ENCODE measurements around the gene SUGCT.

SUGCT gene

DNA sequence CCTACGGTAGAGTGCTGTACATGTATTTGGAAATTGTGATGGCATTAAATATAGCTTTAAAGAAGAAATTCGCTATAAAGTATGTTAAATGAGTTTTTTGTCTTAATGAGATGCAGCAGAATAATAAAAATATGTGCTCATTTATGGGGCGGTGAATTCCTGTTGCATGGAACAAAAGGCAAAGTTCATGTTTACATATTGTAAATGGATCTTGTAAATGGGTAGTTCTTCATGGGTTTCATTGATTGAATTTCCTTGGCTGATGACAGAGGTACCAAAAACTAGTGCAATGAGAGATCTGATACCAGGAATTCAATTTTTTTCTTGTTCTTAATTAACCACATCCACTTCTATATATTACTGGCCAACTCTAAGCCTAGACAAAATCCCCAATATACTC lies 284.2 kb downstream of the SUGCT start:
- DNase-seq = no peak

GRCh38 chr7:40419806-40420205 lies 285.0 kb downstream of the SUGCT start:
- DNase-seq = no peak

- no peak for DNase-seq
These were observed 286.6 kb downstream of the SUGCT start for GRCh38 chr7:40421433-40421832.

DNA sequence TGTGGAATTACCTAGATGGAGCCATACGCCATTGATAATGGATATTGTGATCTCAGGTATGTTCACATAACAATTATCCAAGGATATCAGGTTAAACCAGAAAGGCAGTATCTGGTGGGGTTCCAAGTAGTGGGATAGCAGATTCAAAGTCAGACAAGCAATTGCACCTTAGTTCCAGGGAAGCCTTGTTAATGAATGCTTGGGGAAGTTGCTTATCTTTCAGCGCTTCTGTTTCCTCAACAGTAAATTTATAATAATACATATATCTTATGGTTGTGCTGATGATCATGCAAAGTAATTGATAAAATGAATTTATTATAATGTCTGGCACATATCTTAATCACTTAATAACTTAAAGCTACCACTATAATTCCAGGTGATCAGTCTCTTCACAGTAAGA lies 290.9 kb downstream of the SUGCT start:
- no peak for DNase-seq

- DNase-seq = no peak
These were observed 293.6 kb downstream of the SUGCT start for GRCh38 chr7:40428421-40428820.

- no peak for DNase-seq
These were observed 295.0 kb downstream of the SUGCT start for GRCh38 chr7:40429826-40430225.

DNA sequence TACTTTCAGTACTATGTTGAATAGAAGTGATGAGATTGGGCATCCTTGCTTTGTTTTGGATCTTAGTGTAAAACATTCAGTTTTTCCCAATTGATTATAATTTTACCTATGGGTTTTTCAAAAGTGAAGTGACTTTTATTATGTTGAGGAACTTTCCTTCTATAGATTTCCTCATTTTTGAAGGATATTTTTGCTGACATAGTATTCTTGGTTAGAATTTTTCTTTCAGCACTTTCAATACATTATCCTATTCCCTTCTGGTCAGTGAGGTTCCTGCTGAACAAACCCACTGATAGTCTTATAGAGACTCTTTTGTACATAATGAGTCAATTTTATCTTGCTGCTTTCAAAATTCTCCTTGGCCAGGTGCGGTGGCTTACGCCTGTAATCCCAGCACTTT lies 297.2 kb downstream of the SUGCT start:
- no peak for DNase-seq

DNA sequence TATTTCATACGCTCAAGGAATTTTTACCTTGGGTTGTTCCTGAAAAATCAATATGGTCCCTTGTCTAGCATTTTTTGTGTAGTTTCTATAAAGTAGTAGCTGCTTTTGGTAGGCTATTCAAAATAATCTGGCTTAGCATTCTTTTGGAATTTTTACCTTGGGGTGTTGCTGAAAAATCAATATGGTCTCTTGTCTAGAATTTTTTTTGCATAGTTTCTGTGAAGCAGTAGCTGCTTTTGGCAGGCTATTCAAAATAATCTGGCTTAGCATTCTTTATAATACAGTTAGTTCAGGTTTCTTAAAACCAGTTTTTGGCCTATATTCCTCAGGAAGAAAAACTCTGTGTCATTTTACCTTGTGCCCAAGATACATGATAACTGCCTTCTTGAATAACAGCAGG lies 301.9 kb downstream of the SUGCT start:
- DNase-seq = no peak

DNA sequence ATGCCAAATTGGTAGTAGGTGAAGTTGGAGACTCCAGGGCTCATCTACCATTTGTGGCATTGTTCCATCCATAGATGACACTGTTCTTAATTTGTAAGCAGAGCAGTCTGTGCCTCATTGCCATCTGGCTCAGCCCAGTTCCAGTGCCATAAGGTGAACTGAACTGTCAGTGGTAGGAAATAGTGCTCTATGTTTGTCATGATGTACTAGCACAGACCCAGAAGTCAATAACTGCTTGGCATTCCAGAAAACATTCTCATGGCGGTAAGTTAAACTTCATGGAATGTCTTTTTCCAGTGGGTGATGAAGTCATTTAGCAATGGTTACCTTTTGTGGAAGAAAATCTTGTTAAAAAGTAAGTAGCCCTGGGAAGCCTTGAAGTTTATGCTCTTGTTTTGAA lies 302.7 kb downstream of the SUGCT start:
- DNase-seq = no peak

DNA sequence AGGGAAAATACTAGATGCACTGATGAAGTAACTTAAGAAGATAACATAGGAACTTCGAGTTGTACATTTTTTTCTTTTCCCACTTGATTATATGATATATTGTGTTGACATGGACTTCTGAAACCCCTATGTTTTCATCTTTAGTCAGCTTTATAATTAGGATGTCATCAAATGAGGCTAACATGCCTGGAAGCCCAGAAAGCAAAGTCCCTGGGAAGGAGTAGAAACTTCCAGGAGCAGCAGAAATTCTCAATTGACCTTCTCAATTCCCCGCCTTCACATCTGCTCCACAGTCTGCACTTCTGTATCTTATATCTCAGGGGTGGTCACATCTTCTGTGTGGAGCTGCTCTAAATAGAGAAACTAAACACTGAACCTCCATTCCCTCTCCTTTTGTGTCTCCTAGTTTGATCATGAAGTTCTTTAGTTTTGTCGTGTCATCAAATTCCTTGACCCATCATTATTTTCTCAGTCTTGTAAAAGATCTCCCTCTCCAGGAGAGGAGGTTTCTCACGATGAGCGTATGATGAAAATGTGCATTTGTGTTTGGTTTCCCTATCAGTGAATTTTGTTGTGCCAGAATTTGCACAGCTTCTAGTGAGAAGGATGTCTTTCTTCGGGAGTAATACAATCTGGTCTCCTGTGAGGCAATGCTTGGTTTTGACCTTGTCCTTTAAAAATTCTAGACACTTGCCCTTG lies 303.3 kb downstream of the SUGCT start:
- no peak for DNase-seq

DNA sequence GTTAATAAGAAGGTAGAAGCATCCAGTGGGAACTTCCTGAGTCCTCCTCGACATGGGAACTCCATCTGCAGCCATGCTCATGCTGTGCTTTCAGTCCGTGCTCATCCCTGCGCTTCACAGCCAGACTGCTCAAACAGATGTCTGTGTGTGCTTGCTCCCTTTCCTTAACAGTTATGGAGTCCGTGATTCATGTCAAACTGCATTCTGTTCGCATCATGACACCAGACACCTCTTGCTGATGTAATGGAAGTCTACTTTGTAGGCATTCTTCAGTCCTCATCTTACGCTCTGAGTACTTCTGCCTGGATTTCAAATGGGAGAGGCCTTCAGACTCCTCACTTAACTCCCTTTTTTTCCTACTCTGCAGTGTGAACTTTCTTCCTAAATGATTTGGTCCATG lies 304.9 kb downstream of the SUGCT start:
- no peak for DNase-seq

DNA sequence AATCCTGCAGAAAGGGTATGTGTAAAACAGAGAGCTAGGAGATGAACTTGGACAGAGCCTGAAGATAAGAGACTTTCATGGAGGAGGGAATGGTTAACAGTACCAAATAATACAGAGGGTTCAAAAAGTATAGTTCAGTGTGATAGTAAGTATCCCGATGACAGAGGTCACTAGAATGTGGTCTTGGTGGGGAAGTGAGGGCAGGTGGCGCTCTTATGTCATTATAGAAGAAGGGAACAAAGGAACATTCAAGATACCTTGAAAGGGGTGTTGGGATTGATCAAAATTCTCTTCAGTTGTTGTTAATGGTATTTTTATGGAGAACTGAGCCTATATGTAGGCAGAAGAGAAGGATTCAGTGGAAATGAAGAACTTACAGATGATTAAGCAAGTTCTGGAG lies 312.5 kb downstream of the SUGCT start:
- DNase-seq = peak in 1 of 2 experiments; percentile 4

DNA sequence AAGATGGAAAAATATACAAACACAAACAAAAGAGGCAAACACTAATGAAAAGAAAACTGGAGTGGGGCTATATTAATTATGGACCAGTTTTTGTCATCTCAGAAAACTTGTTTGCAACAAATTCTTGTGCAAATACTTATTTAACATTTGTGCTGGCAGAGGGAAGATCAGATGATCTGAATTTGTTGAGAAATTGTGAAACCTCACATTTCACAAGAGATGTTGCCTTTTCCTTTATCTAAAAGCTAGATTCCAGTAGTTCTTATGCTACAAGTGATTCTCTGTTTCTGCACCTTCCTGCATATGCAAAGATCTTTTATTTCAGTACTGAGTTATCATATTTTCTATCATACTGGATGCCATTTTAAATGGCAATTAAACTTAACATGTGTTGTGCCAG lies 320.7 kb downstream of the SUGCT start:
- DNase-seq = no peak

GRCh38 chr7:40457776-40458480 lies 323.1 kb downstream of the SUGCT start:
- DNase-seq = no peak

DNA sequence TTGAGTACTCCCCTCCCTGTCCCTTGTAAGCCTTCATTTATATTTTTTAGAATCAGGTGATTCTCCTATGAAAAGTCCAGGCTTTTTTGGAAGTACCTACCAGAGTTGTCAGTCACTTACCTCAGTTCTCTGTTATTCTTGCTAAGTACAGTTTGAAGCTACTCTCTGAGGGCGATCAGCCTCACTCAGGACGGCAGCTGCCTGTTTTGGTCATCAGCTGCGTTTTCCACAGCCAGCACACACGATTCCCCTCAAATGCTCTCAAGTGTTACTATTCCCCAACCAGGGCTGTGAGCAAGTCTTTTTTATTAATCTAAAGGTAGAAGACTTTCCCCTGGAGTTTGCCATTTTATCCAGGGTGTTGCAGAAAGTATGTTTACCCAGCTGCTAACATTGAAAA lies 328.6 kb downstream of the SUGCT start:
- peak; percentile 5 to 12 for DNase-seq

- DNase-seq = no peak
These were observed 334.4 kb downstream of the SUGCT start for GRCh38 chr7:40468891-40469864.

DNA sequence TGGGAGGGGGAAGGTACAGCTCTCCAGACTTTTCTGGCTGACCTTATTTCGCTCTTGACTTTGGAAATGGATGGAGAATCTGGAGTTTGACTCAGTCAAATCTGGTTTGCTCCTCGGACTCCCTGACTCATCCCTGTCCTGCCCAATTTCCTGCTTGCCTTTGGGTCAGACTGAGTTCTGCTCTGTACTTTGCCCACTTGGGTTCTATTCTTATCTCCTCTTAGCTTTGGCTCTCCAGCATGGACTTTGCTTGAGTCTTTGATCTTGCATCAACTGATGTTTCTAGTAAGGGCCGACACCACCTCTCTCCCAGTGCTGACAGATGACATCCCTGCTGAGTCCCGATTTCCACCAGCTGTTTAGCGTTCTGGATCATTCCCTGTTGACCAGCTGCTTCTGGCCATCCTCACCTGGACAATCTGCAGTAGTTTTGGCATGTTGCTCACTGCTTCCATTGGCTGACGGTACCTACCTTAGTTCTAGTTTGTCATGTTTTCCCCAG lies 335.3 kb downstream of the SUGCT start:
- no peak for DNase-seq

DNA sequence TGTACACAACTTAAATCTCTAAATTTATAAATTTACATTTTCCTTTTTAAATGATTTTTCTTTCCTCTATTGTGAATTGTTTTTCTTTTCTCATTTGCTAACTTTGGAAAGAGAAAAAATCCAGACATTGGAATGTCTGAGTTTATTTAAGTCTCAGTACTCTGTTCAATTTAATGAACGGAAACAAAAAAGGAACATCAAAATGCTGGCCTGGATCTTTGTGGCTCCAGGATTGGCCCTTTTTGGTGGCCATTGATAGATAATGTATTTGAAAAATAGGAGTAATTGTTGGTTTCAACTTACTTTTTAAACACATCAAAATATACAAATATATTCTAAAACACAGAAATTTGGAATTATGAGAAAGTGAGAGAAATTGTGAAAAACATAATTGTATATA lies 336.0 kb downstream of the SUGCT start:
- no peak for DNase-seq

DNA sequence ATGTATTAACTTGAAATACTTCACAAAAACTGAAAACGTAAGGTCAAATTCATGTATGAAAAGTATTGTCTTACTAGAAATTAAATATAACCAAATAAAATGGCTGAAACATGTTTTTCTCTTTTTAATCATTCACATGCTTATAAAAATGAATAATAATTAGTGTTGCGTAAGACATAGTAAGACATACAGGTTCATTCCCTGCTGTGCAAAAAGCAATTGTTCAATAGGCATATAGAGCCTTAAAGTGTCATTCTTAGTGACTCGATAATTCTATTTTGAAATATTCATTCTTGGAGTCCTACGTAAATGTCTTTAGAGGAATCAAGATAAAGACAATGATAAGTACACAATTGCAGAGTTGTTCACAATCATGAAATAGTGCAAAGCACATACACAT lies 337.1 kb downstream of the SUGCT start:
- DNase-seq = no peak

DNA sequence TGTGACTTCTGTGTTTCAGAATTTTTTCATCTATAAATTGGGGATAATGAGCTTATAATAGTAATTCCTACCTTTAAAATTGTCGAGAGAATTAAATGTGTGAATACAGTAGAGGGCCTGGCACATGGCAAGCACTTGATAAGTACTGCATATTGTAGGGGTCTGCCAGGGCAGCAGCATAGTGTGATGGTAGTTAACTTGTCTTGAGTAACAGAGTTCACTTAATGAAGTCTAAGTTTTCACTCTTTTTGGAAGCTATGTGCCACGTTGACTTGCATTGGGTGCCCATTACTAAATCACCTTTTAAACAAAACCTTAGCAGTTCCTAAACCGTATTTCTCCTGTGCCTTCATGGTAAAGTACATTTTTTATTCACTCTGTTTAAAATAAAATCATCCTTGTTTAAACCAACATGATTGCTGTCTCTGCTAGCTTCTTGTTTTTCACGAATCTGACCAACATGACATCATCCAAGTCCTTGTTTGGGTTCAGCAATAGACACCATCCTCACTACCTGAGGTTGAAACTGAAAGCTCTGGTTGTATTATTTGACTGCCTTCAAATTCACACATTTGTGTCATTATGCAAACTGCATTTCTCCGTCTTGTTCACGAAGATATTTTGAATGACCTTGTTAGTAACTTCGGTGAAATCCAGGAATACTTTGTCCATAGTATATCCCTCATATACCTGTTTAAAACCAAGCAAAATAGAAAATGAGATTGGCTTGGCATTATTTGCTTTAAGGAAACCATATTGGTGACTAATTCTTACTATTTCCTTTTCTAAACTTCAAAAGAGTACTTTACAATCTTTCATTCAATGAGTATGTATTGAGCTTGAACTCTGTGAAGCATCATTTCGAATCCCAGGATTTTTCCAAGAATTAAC lies 340.2 kb downstream of the SUGCT start:
- DNase-seq = no peak

DNA sequence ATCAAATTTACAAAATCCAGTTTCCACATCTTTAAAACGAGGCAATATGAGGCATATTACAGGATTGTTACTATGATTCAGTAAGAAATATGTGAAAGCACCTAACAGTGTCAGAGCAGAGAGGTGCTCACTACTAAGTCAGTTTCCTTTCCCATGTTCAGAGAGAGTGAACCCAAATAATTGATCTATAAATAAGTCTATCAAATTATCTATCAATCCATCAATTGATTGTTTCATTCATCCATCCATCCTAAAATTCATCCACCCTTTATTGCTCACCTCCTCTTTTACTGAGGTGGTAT lies 340.8 kb downstream of the SUGCT start:
- no peak for DNase-seq

DNA sequence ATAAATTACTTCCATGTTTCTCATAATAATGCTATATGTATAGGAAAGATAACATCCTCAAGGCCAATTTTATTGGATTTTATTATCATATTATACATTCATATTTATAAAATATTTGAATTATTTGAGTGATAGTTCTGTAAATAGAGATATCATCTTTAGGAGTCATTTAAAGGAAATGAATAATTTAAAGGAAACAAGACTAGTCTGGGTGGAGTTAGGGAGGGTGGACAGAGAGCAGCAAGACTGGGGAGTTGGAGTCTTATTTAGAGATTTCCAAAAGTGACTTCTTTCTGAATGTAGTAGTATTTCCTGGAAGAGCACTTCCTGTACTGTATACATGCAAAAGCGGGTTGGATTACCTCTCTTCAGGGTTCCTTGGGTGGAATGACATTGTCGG lies 342.3 kb downstream of the SUGCT start:
- no peak for DNase-seq

- DNase-seq = no peak
These were observed 348.0 kb downstream of the SUGCT start for GRCh38 chr7:40482845-40483244.
